Right cardiac atrium (tissue), 5 donors: ENCODE results near the gene SHF. TPM values are rescaled to one million over a fixed set of nuclear protein-coding genes. Genes with fewer than 3 reads are reported as not detected.

ENCODE experiments used
- ATAC-seq, 2 donors: fragments of 200-7000 bp; cut with Tn5 transposase; one replicate each; pipeline versions ENCODE4 v1.8.0 to v1.9.1; 2020; ENCODE audit warnings: moderate library complexity in 2 of 2, mild to moderate bottlenecking in 1 of 2
- DNase-seq, 3 donors: peaks; one replicate each; pipeline ENCODE4 v3.0.0-alpha.2; 2020
- H3K27ac ChIP-seq: one replicate; pipeline ENCODE4 v1.5.1; 2013; ENCODE audit warnings: mild to moderate bottlenecking, low read length, control low read depth, moderate library complexity
- H3K27me3 ChIP-seq: one replicate; pipeline ENCODE4 v1.6.1; 2013; ENCODE audit not compliant: control insufficient read depth, insufficient read depth
- H3K4me1 ChIP-seq: one replicate; pipeline ENCODE4 v1.6.1; 2013; ENCODE audit warnings: low read length; ENCODE audit not compliant: control insufficient read depth, insufficient read depth
- H3K4me3 ChIP-seq: one replicate; pipeline ENCODE4 v1.5.1; 2013; ENCODE audit warnings: low read length, control low read depth
- H3K9me3 ChIP-seq: one replicate; pipeline ENCODE4 v1.6.1; 2013; ENCODE audit warnings: low read length; ENCODE audit not compliant: control insufficient read depth
- WGBS: extraction: QIAGEN DNeasy Blood & Tissue Kit; methylation state at CpG from one replicate; pipeline ENCODE4 v1.1.7; 2013; 5-methylcytosine and 5-hydroxymethylcytosine counted together
- intact Hi-C, 4 donors: fragments of 100-400 bp; cut with DNase I; formaldehyde crosslinking; loops; one replicate each; pipeline versions ENCODE4 v1.11.0 to v1.14.0; 2022 to 2023
- polyA plus RNA-seq: library from polyadenylated mRNA; stranded (reverse); fragments of 200-250 nt; gene quantifications from one replicate; pipeline ENCODE4 v1.2.3, GENCODE V29; 2013
- total RNA-seq, 4 donors: library from RNA; stranded (reverse); fragmentation: NEBNext Ultra II Directional; extraction: Animal tissue kit (Norgen Biotek cat#: 25700); gene quantifications; one replicate each; pipeline ENCODE4 v1.2.1, GENCODE V29; 2021
- donor health status: healthy with polysubstance abuse.
- donor health status: DM: no; HTN: yes; CAD: no.
- donor health status: DM: no; HTN: no; CAD: no.
- donor health status: DM: no; HTN: yes; CAD: no; lungs with severe emphysema.
- donor health status: DM: yes; HTN: yes; CAD: no.

SHF gene
- total and polyA plus RNA-seq, 5 donors, result 8.1 to 13.2 (median 9.5) TPM

DNA sequence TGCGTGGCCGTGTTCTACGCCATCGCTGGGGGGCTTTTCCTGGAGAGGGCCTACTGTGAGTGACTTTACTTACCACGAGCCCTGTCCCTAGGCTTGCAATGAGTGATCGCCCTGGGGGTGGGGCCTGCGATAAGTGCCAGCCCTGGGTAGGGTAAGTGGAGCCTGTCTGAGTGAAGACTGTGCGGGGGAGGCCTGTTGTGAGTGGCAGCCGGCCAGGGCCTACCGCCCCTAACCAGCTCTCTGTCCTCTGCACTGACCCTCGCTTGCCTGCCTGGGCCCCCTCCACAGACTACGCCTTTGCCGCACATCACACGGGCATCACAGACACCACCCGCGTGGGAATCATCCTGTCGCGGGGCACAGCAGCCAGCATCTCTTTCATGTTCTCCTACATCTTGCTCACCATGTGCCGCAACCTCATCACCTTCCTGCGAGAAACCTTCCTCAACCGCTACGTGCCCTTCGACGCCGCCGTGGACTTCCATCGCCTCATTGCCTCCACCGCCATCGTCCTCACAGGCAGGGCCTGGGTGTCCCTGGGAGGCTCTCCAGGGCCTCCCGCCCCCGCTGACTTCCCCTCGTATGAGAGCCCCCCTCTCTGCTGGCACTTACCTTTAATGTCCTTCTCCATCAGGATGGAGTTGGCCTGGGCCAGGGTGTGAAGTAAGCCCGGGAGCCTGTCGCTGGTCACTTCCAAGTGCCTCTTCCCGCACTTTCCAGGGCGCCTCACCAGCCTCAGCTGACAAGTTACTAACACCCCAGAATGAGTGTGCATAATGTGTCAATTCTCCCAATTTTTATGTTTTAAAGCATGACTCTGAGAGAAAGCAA is 35.6 kb downstream of the SHF start:
- Histone ChIP-seq H3K27ac (no peak overlapping the region), H3K4me1 (no peaks in the 10 kb centered on the region), H3K27me3 (no peaks in the 10 kb centered on the region), H3K9me3 (no peaks in the 10 kb centered on the region), H3K4me3 (no peak overlapping the region)
- DNase-seq (peak in 1 of 3 donors; percentile 46), ATAC-seq (peak in 1 of 2 donors; percentile 23)
- intact Hi-C loops, result no loop called here
- WGBS, result 91% methylated on average over 36 of the region's 36 CpGs

GRCh38 chr15:45150997-45151396 is 36.8 kb downstream of the SHF start:
- WGBS, result 87% methylated on average over 6 of the region's 6 CpGs
- intact Hi-C loops, result no loop called here
- H3K4me3 ChIP-seq, result no peak overlapping the region
- ATAC-seq (no peak), DNase-seq (peak in 1 of 3 donors; percentile 3)
- no peaks in the 10 kb centered on the region for H3K9me3 ChIP-seq
- no peaks in the 10 kb centered on the region for H3K27me3 ChIP-seq
- H3K4me1 ChIP-seq, result no peaks in the 10 kb centered on the region
- no peak overlapping the region for H3K27ac ChIP-seq

GRCh38 chr15:45150481-45150880 is 37.3 kb downstream of the SHF start:
- Histone ChIP-seq H3K27ac (no peak overlapping the region), H3K9me3 (no peaks in the 10 kb centered on the region)
- ATAC-seq, result no peak

GRCh38 chr15:45149060-45149459 is 38.7 kb downstream of the SHF start:
- H3K27ac ChIP-seq, result no peak overlapping the region
- no peak for ATAC-seq
- H3K9me3 ChIP-seq, result no peaks in the 10 kb centered on the region
- no peak overlapping the region for H3K4me3 ChIP-seq
- 90% methylated on average over 1 of the region's 1 CpG for WGBS
- H3K27me3 ChIP-seq, result no peaks in the 10 kb centered on the region
- DNase-seq, result no peak
- no peaks in the 10 kb centered on the region for H3K4me1 ChIP-seq
- intact Hi-C loops, result no loop called here

More at GRCh38 chr15:45150481-45150880, 37.3 kb downstream of the SHF start:
- no peak overlapping the region for H3K4me3 ChIP-seq
- WGBS, result 72% methylated on average over 6 of the region's 6 CpGs
- H3K4me1 ChIP-seq, result no peaks in the 10 kb centered on the region
- H3K27me3 ChIP-seq, result no peaks in the 10 kb centered on the region
- intact Hi-C loops, result no loop called here
- peak in 1 of 3 donors; percentile 34 for DNase-seq

- no peaks in the 10 kb centered on the region for H3K27me3 ChIP-seq
- no peak overlapping the region for H3K27ac ChIP-seq
- intact Hi-C loops, result no loop called here
- H3K4me3 ChIP-seq, result no peak overlapping the region
- no peak for ATAC-seq
- DNase-seq, result peak in 1 of 3 donors; percentile 39
- 85% methylated on average over 12 of the region's 12 CpGs for WGBS
- H3K9me3 ChIP-seq, result no peaks in the 10 kb centered on the region
- H3K4me1 ChIP-seq, result no peaks in the 10 kb centered on the region
Measured at GRCh38 chr15:45148076-45149059, 39.4 kb downstream of the SHF start.

DNA sequence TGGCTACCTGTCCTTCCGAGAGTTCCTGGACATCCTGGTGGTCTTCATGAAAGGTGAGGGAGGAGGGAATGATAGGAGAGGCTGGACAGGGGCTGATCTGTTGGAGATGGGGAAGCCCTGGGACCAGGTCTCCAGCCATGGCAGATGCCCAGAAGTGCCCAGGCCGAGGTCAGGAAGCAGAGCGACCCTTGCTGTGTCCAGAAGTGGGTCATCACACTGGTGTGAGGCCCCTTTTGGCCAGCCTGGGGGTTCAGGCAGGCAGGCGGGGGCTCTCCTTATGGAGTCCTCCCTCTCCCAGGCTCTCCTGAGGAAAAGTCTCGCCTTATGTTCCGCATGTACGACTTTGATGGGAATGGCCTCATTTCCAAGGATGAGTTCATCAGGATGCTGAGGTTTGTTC is 40.2 kb downstream of the SHF start:
- ATAC-seq (no peak), DNase-seq (peak in 1 of 3 donors; percentile 35)
- Histone ChIP-seq H3K4me3 (no peak overlapping the region), H3K27ac (no peak overlapping the region), H3K4me1 (no peaks in the 10 kb centered on the region), H3K9me3 (no peaks in the 10 kb centered on the region), H3K27me3 (no peaks in the 10 kb centered on the region)
- WGBS, result 93% methylated on average over 7 of the region's 7 CpGs
- intact Hi-C loops, result no loop called here

GRCh38 chr15:45146405-45146804 is 41.4 kb downstream of the SHF start:
- Histone ChIP-seq H3K27me3 (no peaks in the 10 kb centered on the region), H3K4me3 (no peak overlapping the region), H3K9me3 (no peaks in the 10 kb centered on the region), H3K27ac (no peak overlapping the region), H3K4me1 (no peaks in the 10 kb centered on the region)
- WGBS, result 73% methylated on average over 4 of the region's 4 CpGs
- no peak for ATAC-seq
- intact Hi-C loops, result no loop called here
- DNase-seq, result peak in 1 of 3 donors; percentile 15

DNA sequence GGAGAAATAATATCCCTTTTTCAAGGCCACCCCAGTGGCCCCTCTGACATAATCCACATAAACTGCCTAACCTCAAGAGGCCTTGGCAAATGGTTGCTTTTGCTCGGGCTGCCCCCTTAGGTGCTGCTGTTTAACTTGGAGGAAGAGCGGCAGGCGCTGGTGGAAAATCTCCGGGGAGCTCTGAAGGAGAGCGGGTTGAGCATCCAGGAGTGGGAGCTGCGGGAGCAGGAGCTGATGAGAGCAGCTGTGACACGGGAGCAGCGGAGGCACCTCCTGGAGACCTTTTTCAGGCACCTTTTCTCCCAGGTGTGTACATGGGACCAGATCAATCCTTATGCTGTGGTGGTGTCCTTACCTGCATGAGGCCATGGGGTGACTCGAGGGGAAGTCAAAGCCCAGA is 43.0 kb downstream of the SHF start:
- WGBS, result 83% methylated on average over 9 of the region's 9 CpGs
- Histone ChIP-seq H3K27ac (no peak overlapping the region), H3K9me3 (no peaks in the 10 kb centered on the region), H3K4me1 (no peaks in the 10 kb centered on the region), H3K4me3 (no peak overlapping the region), H3K27me3 (no peaks in the 10 kb centered on the region)
- ATAC-seq (no peak), DNase-seq (peak in 1 of 3 donors; percentile 4)
- intact Hi-C loops, result no loop called here

DNA sequence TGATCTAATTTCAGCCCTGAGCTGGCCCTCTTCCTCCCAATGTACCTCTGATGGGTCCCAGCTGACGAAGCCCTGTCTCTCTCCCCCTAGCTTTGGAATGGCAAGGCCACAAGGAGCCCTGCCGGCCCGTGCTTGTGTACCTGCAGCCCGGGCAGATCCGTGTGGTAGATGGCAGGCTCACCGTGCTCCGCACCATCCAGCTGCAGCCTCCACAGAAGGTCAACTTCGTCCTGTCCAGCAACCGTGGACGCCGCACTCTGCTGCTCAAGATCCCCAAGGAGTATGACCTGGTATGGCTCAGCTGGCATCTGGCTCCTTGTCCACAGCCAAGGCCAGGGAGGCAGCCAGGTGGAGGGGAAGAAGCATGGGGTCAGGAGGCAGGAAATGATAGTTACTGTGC is 43.8 kb downstream of the SHF start:
- H3K27me3 ChIP-seq, result no peaks in the 10 kb centered on the region
- WGBS, result 82% methylated on average over 11 of the region's 11 CpGs
- DNase-seq, result peak in 1 of 3 donors; percentile 14

DNA sequence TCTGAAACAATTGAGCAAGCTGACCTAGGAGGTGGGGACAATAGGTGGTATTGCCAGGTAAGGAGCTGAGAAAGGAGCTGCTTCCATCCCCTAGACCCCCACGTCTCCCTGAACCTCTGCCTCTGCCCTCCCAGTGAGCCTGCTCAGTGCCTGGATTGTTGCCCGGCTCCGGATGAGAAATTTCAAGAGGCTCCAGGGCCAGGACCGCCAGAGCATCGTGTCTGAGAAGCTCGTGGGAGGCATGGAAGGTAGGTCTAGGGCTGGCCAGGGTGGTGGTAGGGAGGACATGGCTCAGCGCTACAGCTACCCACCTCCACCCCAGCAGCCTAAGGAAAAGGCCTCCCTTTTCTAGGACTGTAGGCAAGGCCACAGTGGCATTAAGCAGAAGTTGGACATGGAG is 44.7 kb downstream of the SHF start:
- no peaks in the 10 kb centered on the region for H3K4me1 ChIP-seq
- 79% methylated on average over 7 of the region's 7 CpGs for WGBS
- no peak overlapping the region for H3K27ac ChIP-seq
- no peak overlapping the region for H3K4me3 ChIP-seq
- intact Hi-C loops, result no loop called here
- DNase-seq, result peak in 1 of 3 donors; percentile 15
- no peaks in the 10 kb centered on the region for H3K27me3 ChIP-seq
- ATAC-seq, result no peak
- no peaks in the 10 kb centered on the region for H3K9me3 ChIP-seq

More for the DNA sequence above, 43.8 kb downstream of the SHF start:
- H3K27ac ChIP-seq, result no peak overlapping the region
- H3K9me3 ChIP-seq, result no peaks in the 10 kb centered on the region
- no peak overlapping the region for H3K4me3 ChIP-seq
- intact Hi-C loops, result no loop called here
- no peak for ATAC-seq
- no peaks in the 10 kb centered on the region for H3K4me1 ChIP-seq

- H3K27ac ChIP-seq, result no peak overlapping the region
- no peak for ATAC-seq
- no peaks in the 10 kb centered on the region for H3K27me3 ChIP-seq
- 78% methylated on average over 5 of the region's 5 CpGs for WGBS
- no peaks in the 10 kb centered on the region for H3K4me1 ChIP-seq
- peak in 1 of 3 donors; percentile 14 for DNase-seq
- no peak overlapping the region for H3K4me3 ChIP-seq
- no peaks in the 10 kb centered on the region for H3K9me3 ChIP-seq
- intact Hi-C loops, result no loop called here
Measured at GRCh38 chr15:45141386-45141785, 46.4 kb downstream of the SHF start.
